22Rv1 (cell line): ENCODE data around the gene MCU.

ENCODE experiments used
- H3K27ac ChIP-seq: fragments of 450-650 bp; 2 replicates; pipeline ENCODE4 v1.5.1; 2017
- CTCF ChIP-seq: fragments of 450-650 bp; IDR thresholded peaks from 2 replicates; pipeline ENCODE4 v1.5.1; 2017; ENCODE audit warnings: mild to moderate bottlenecking
- ZFX ChIP-seq: fragments of 450-650 bp; IDR thresholded peaks from 2 replicates; pipeline ENCODE4 v1.6.1; 2017; ENCODE audit warnings: antibody characterized with exemption, borderline replicate concordance

MCU gene

GRCh38 chr10:72742092-72742491, 50.1 kb downstream of the MCU start:
- H3K27ac ChIP-seq: no peak overlapping the region
- no peak for TF ChIP-seq CTCF
- no peak for TF ChIP-seq ZFX

- TF ChIP-seq CTCF: no peak
Measured at GRCh38 chr10:72742797-72743196, 50.9 kb downstream of the MCU start.

GRCh38 chr10:72744566-72744965, 52.6 kb downstream of the MCU start:
- TF ChIP-seq CTCF (no peak), ZFX (no peak)

More at GRCh38 chr10:72742797-72743196, 50.9 kb downstream of the MCU start:
- no peak overlapping the region for H3K27ac ChIP-seq

GRCh38 chr10:72746426-72747363, 54.8 kb downstream of the MCU start:
- no peak overlapping the region for H3K27ac ChIP-seq
- TF ChIP-seq CTCF (no peak), ZFX (no peak)

More at GRCh38 chr10:72744566-72744965, 52.6 kb downstream of the MCU start:
- no peak overlapping the region for H3K27ac ChIP-seq

GRCh38 chr10:72747521-72747920, 55.6 kb downstream of the MCU start:
- no peak overlapping the region for H3K27ac ChIP-seq
- TF ChIP-seq CTCF (no peak), ZFX (no peak)

- TF ChIP-seq ZFX (no peak), CTCF (no peak)
- H3K27ac ChIP-seq: no peak overlapping the region
Measured at GRCh38 chr10:72753760-72754231, 61.9 kb downstream of the MCU start.
